GM19240 (cell line): ENCODE results near the gene TNRC6A.
A peak's percentile ranks its signal among the peaks of the same experiment; 100 is the strongest.
"Not testable (repeated sequence)": the region's sequence is repeated elsewhere in the genome, so short reads cannot be mapped to it uniquely, and the experiment has no call there.

ENCODE experiments used
- DNase-seq: peaks from one replicate; pipeline ENCODE4 v3.0.0; 2011; ENCODE audit warnings: low spot score; ENCODE audit not compliant: insufficient read length

TNRC6A gene

GRCh38 chr16:24844101-24845030 is 114.9 kb downstream of the TNRC6A start:
- no peak for DNase-seq

- not testable (repeated sequence) for DNase-seq
These were observed 115.5 kb downstream of the TNRC6A start for GRCh38 chr16:24845031-24845365.

- no peak for DNase-seq
These were observed 116.5 kb downstream of the TNRC6A start, which contains the start of gene SLC5A11 for GRCh38 chr16:24845726-24846547. Gene SLC5A11 (plus strand): TSS chr16:24845963. CDS start chr16:24858644, 12,681 bp downstream.

GRCh38 chr16:24846548-24847357 is 117.3 kb downstream of the TNRC6A start:
- no peak for DNase-seq

- no peak for DNase-seq
These were observed 117.9 kb downstream of the TNRC6A start for GRCh38 chr16:24847358-24847664.

GRCh38 chr16:24848065-24848464 is 118.6 kb downstream of the TNRC6A start:
- DNase-seq, result no peak

- no peak for DNase-seq
These were observed 120.2 kb downstream of the TNRC6A start for GRCh38 chr16:24849641-24850040.

GRCh38 chr16:24850289-24850938 is 121.0 kb downstream of the TNRC6A start:
- no peak for DNase-seq

GRCh38 chr16:24851700-24852099 is 122.2 kb downstream of the TNRC6A start:
- no peak for DNase-seq

- DNase-seq, result no peak
These were observed 122.8 kb downstream of the TNRC6A start for GRCh38 chr16:24852281-24852721.

- DNase-seq, result no peak
These were observed 123.8 kb downstream of the TNRC6A start for GRCh38 chr16:24853169-24853824.

GRCh38 chr16:24853830-24854229 is 124.4 kb downstream of the TNRC6A start:
- no peak for DNase-seq

- no peak for DNase-seq
These were observed 125.2 kb downstream of the TNRC6A start for GRCh38 chr16:24854607-24855171.

GRCh38 chr16:24855678-24856077 is 126.2 kb downstream of the TNRC6A start:
- DNase-seq, result no peak

- not testable (repeated sequence) for DNase-seq
These were observed 127.4 kb downstream of the TNRC6A start for GRCh38 chr16:24856871-24857270.

- peak; percentile 33 for DNase-seq
These were observed 129.0 kb downstream of the TNRC6A start for GRCh38 chr16:24858219-24859041.

GRCh38 chr16:24861461-24861860 is 132.0 kb downstream of the TNRC6A start:
- DNase-seq, result no peak

- no peak for DNase-seq
These were observed 134.4 kb downstream of the TNRC6A start for GRCh38 chr16:24863582-24864437.
